ENCODE measurements around the gene PAK5.
A peak's percentile ranks its signal among the peaks of the same experiment; 100 is the strongest.

Gene PAK5

DNA sequence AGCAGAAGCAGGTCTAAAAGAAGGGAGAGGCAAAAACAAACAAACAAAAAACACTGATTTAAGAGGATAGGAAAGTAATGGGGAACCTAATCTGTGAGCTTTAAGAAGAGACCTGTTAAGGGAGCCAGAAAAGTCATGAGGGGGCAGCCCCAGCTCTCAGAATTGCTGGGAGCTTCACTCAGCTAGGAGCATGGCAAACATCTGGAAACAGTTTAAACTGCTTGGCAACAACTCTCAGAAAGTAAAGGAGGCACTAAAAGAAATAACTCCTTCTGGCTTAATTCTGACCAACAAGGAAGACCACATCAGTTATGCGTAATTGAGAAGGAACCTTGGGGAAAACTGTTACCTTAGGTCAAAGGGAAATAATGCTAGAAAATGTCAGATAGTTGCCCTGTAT, 203.1 kb downstream of the PAK5 start:
- H3K36me3 Mint-ChIP-seq (ENCODE audit: low read depth): no peaks in the 10 kb centered on the region
- H3K27me3 Mint-ChIP-seq (ENCODE audit: low read depth): no peaks in the 10 kb centered on the region
- H3K27ac Mint-ChIP-seq: no peak overlapping the region
- no peaks in the 10 kb centered on the region for H3K4me1 Mint-ChIP-seq (ENCODE audit: low read depth)
- no peak for DNase-seq (ENCODE audit: low spot score)
- no peak overlapping the region for H3K4me3 Mint-ChIP-seq
- H3K9me3 Mint-ChIP-seq: no peaks in the 10 kb centered on the region

DNA sequence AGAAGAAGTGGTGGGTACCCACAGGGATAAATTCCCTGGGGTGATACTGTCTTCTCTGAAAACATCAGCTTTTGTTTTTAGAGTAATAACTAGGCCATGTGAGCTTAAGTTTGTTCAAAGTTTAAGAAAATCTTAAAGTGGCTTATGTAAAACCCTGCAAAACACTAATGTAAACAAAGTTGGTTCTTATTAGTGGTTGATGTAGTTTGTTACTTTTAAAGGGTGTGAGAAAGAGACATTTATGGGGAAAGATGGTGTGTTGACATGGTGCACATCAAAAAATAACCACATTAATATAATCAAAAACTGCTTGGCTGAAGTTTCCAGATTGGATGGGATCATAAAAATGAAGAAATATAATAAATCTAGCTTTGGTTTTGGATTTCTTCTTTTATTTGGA, 204.5 kb downstream of the PAK5 start:
- Mint-ChIP-seq H3K27me3 (ENCODE audit: low read depth) (no peaks in the 10 kb centered on the region), H3K4me1 (ENCODE audit: low read depth) (no peaks in the 10 kb centered on the region), H3K4me3 (no peak overlapping the region), H3K27ac (no peak overlapping the region), H3K9me3 (no peaks in the 10 kb centered on the region), H3K36me3 (ENCODE audit: low read depth) (no peaks in the 10 kb centered on the region)
- no peak for DNase-seq (ENCODE audit: low spot score)

- no peaks in the 10 kb centered on the region for H3K27me3 Mint-ChIP-seq (ENCODE audit: low read depth)
- no peaks in the 10 kb centered on the region for H3K36me3 Mint-ChIP-seq (ENCODE audit: low read depth)
- no peak for DNase-seq (ENCODE audit: low spot score)
- H3K27ac Mint-ChIP-seq: no peak overlapping the region
- no peaks in the 10 kb centered on the region for H3K4me1 Mint-ChIP-seq (ENCODE audit: low read depth)
- no peak overlapping the region for H3K4me3 Mint-ChIP-seq
- H3K9me3 Mint-ChIP-seq: no peaks in the 10 kb centered on the region
Observed at GRCh38 chr20:9632991-9633390, 205.9 kb downstream of the PAK5 start.

- DNase-seq (ENCODE audit: low spot score): no peak
- no peaks in the 10 kb centered on the region for H3K27me3 Mint-ChIP-seq (ENCODE audit: low read depth)
- H3K27ac Mint-ChIP-seq: no peak overlapping the region
- no peak overlapping the region for H3K4me3 Mint-ChIP-seq
- H3K36me3 Mint-ChIP-seq (ENCODE audit: low read depth): no peaks in the 10 kb centered on the region
- H3K4me1 Mint-ChIP-seq (ENCODE audit: low read depth): no peaks in the 10 kb centered on the region
- H3K9me3 Mint-ChIP-seq: no peaks in the 10 kb centered on the region
Observed at GRCh38 chr20:9632265-9632664, 206.6 kb downstream of the PAK5 start.

DNA sequence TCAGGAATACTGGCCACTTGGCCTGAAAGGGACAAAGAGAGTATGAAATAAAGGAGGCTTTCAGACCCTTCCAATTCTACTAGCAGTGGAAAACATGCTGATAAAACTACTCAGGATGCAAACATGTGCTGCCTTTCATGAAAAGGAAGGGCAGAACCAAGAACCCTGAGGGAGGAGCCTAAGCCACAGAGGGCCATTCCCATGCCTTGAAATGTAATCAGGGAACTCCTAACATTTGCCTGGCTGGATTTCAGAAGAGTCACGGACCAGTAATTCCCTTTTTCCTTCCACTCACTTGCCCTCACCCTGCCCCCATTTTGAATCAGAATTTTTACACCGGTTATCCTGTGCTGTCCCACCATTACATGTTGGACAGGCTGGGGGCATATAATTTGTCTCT, 208.3 kb downstream of the PAK5 start:
- Mint-ChIP-seq H3K27me3 (ENCODE audit: low read depth) (no peaks in the 10 kb centered on the region), H3K36me3 (ENCODE audit: low read depth) (no peaks in the 10 kb centered on the region), H3K4me1 (ENCODE audit: low read depth) (no peaks in the 10 kb centered on the region), H3K27ac (no peak overlapping the region), H3K4me3 (no peak overlapping the region), H3K9me3 (no peaks in the 10 kb centered on the region)
- no peak for DNase-seq (ENCODE audit: low spot score)

DNA sequence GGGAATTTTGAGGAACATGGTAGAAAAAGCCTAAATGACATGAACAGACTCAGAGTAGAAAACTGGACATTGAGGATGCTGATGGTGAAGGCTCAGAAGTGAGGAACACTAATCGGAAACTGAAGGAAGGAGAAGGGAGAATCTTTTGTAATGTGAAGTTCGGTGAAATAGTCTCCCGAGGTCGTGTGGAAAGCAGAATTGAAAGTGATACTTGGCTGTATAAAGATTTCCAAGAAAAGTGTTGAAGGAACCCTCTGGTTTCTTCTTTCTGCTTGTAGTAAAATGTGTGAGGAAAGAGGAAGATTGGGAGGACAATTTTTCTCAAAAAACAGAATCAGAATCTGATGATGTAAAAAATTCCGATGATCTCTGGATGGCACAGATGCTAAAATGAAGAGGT, 209.0 kb downstream of the PAK5 start:
- Mint-ChIP-seq H3K4me3 (no peak overlapping the region), H3K36me3 (ENCODE audit: low read depth) (no peaks in the 10 kb centered on the region), H3K4me1 (ENCODE audit: low read depth) (no peaks in the 10 kb centered on the region), H3K27ac (no peak overlapping the region), H3K9me3 (no peaks in the 10 kb centered on the region), H3K27me3 (ENCODE audit: low read depth) (no peaks in the 10 kb centered on the region)
- no peak for DNase-seq (ENCODE audit: low spot score)

GRCh38 chr20:9628589-9628988, 210.3 kb downstream of the PAK5 start:
- no peaks in the 10 kb centered on the region for H3K9me3 Mint-ChIP-seq
- no peaks in the 10 kb centered on the region for H3K36me3 Mint-ChIP-seq (ENCODE audit: low read depth)
- no peaks in the 10 kb centered on the region for H3K27me3 Mint-ChIP-seq (ENCODE audit: low read depth)
- no peak for DNase-seq (ENCODE audit: low spot score)
- no peak overlapping the region for H3K4me3 Mint-ChIP-seq
- no peaks in the 10 kb centered on the region for H3K4me1 Mint-ChIP-seq (ENCODE audit: low read depth)
- H3K27ac Mint-ChIP-seq: no peak overlapping the region

DNA sequence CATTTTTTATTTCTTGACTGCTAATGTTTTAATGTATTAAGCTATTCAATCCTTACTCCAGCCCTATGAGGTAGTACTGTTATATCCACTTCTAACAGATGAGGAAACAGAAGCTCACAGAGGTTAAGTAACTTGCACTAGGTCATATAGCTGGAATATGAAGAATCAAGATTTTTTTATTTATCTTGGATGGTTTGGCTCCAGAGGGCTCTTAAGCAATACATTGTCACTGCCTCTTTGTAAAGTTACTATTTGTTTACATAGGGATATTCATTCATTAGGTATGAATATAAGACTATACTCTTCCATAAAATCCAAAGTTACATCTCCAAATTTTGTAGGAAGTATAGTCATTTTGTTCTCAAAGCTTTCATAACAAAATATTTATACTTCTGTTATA, 210.7 kb downstream of the PAK5 start:
- H3K4me1 Mint-ChIP-seq (ENCODE audit: low read depth): no peaks in the 10 kb centered on the region
- H3K27ac Mint-ChIP-seq: no peak overlapping the region
- H3K27me3 Mint-ChIP-seq (ENCODE audit: low read depth): no peaks in the 10 kb centered on the region
- DNase-seq (ENCODE audit: low spot score): no peak
- H3K9me3 Mint-ChIP-seq: no peaks in the 10 kb centered on the region
- H3K4me3 Mint-ChIP-seq: no peak overlapping the region
- H3K36me3 Mint-ChIP-seq (ENCODE audit: low read depth): no peaks in the 10 kb centered on the region

DNA sequence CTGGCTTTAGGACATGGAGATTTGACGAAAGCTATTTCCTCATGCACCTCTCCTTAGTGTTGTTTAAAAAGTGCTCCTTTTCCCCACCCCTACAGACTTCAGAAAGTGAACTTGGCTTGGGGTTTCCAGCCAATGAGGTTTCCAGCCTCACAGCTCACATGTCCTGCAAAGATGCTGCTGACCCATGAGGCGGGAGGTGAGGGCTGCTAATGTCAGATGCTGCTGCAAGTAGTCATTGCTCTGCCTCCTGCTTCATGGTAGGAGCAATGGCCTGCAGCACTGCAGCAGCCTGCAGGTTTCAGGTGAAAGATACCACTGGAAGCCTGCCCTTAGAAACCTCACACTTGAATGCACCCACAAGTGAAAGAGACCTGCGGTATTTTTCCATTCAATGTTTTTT, 211.7 kb downstream of the PAK5 start:
- H3K27ac Mint-ChIP-seq: no peak overlapping the region
- no peaks in the 10 kb centered on the region for H3K36me3 Mint-ChIP-seq (ENCODE audit: low read depth)
- no peak overlapping the region for H3K4me3 Mint-ChIP-seq
- DNase-seq (ENCODE audit: low spot score): no peak
- H3K9me3 Mint-ChIP-seq: no peaks in the 10 kb centered on the region
- H3K4me1 Mint-ChIP-seq (ENCODE audit: low read depth): no peaks in the 10 kb centered on the region
- no peaks in the 10 kb centered on the region for H3K27me3 Mint-ChIP-seq (ENCODE audit: low read depth)

GRCh38 chr20:9626357-9626756, 212.5 kb downstream of the PAK5 start:
- no peaks in the 10 kb centered on the region for H3K9me3 Mint-ChIP-seq
- no peak overlapping the region for H3K27ac Mint-ChIP-seq
- H3K36me3 Mint-ChIP-seq (ENCODE audit: low read depth): no peaks in the 10 kb centered on the region

DNA sequence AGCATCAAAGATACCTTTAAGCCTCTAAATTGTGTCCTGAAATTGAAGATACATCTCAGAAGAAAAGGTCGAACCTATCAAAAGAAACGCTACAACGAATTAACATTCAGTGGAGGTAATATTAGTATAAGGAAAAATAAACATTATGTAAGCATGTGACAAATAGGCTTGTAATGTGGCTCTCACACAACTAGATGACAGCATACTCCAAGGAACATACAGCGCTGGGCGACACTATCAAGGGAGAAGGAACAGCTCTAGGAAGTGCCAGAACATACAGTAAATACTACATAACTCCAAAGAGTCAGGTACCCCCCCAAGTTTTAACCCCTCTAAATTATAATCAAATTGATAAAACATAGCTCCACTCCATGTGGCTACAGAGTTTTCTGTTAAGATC, 220.9 kb downstream of the PAK5 start:
- Mint-ChIP-seq H3K4me3 (no peak overlapping the region), H3K4me1 (ENCODE audit: low read depth) (no peaks in the 10 kb centered on the region), H3K36me3 (ENCODE audit: low read depth) (no peaks in the 10 kb centered on the region), H3K27ac (no peak overlapping the region), H3K27me3 (ENCODE audit: low read depth) (no peaks in the 10 kb centered on the region), H3K9me3 (no peaks in the 10 kb centered on the region)
- DNase-seq (ENCODE audit: low spot score): no peak

More at GRCh38 chr20:9626357-9626756, 212.5 kb downstream of the PAK5 start:
- DNase-seq (ENCODE audit: low spot score): no peak
- Mint-ChIP-seq H3K4me1 (ENCODE audit: low read depth) (no peaks in the 10 kb centered on the region), H3K27me3 (ENCODE audit: low read depth) (no peaks in the 10 kb centered on the region), H3K4me3 (no peak overlapping the region)

DNA sequence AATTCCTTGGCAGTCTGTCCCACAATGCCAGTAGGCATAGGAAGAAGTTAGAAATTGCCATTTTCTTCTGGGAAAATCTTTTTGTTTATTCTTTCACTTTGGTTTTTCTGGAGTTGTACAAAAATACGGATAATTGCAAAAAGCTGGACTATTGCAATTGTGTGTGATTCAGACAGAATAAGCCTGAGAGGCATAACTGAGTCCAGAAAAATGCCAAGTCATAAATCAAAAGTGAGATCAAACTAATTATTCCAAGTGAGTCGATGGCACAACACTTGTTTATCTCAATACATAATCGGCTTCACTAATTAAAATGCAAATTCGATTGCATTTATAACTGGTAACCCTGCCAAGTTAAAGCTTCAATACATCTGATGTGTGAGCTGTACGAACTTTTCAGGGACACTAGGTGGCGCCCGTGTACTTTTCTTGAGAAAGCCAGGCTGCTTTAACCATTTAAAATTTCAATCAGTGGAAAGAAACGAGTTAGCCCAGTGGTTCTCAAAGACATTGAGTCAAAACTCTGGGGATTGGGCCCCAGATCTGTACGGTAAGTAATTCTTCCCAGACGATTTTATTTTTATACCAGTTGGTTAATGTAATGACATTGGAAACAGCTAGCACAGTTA, 221.9 kb downstream of the PAK5 start:
- H3K27ac Mint-ChIP-seq: no peak overlapping the region
- DNase-seq (ENCODE audit: low spot score): peak; percentile 16
- no peaks in the 10 kb centered on the region for H3K27me3 Mint-ChIP-seq (ENCODE audit: low read depth)
- no peaks in the 10 kb centered on the region for H3K9me3 Mint-ChIP-seq
- no peak overlapping the region for H3K4me3 Mint-ChIP-seq
- H3K36me3 Mint-ChIP-seq (ENCODE audit: low read depth): no peaks in the 10 kb centered on the region
- no peaks in the 10 kb centered on the region for H3K4me1 Mint-ChIP-seq (ENCODE audit: low read depth)

GRCh38 chr20:9616455-9616805, 222.4 kb downstream of the PAK5 start:
- Mint-ChIP-seq H3K4me1 (ENCODE audit: low read depth) (no peaks in the 10 kb centered on the region), H3K36me3 (ENCODE audit: low read depth) (no peaks in the 10 kb centered on the region), H3K9me3 (no peaks in the 10 kb centered on the region), H3K27ac (no peak overlapping the region), H3K4me3 (no peak overlapping the region), H3K27me3 (ENCODE audit: low read depth) (no peaks in the 10 kb centered on the region)
- no peak for DNase-seq (ENCODE audit: low spot score)

DNA sequence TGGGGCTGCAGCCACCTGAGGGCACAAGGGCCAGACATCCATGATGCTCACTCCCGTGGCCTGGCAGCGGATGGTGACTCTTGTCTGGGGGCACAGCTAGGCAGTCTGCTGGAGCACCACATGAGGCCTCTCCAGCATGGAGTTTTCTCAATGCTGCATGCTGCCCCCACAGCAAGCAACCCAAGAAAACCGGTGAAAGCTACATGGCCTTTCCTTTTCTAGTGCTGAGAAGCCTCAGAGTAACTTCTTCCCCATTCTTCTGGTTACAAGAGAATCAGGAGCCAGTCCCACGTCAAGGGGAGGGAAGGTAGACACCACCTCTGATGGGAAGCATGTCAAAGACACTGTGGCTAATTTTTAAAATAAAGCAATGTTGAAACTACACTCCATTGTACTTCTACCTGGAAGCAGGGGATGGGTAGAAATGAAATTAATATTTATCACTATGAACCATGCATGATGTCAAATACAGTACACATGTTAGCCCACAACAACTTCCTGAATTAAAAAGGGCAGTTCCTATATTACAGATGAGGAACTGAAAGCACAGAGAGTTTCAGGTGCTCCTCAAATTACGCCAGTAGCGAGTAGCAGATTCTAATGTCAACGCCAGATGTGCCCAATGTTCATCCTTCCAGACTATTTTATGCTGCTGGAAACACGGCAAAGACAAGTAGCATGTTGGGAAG, 223.0 kb downstream of the PAK5 start:
- Mint-ChIP-seq H3K4me1 (ENCODE audit: low read depth) (no peaks in the 10 kb centered on the region), H3K9me3 (no peaks in the 10 kb centered on the region), H3K27me3 (ENCODE audit: low read depth) (no peaks in the 10 kb centered on the region), H3K36me3 (ENCODE audit: low read depth) (no peaks in the 10 kb centered on the region), H3K4me3 (no peak overlapping the region), H3K27ac (no peak overlapping the region)
- no peak for DNase-seq (ENCODE audit: low spot score)

DNA sequence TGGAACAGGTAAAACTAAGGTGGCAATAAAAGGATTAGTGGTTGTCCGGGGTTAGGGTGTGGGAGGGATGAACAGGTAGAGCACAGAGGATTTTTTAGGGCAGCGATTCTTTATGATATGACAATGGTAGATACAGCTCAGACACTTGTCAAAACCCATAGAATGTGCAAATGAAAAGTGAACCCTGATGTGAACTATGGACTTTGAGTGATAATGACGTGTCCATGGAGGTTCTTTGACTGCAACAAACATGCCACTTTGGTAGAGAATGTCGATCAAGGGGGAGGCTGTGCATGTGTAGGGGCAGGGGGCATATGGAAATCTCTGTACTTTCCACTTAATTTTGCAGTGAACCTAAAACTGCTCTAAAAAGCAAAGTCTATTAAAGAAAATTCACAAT, 223.8 kb downstream of the PAK5 start:
- Mint-ChIP-seq H3K27ac (no peak overlapping the region), H3K4me3 (no peak overlapping the region), H3K9me3 (no peaks in the 10 kb centered on the region), H3K4me1 (ENCODE audit: low read depth) (no peaks in the 10 kb centered on the region), H3K27me3 (ENCODE audit: low read depth) (no peaks in the 10 kb centered on the region), H3K36me3 (ENCODE audit: low read depth) (no peaks in the 10 kb centered on the region)
- DNase-seq (ENCODE audit: low spot score): no peak
